Upper lobe of left lung (tissue), 4 donors: ENCODE data around the gene STX10.
"Not testable (repeated sequence)": the region's sequence is repeated elsewhere in the genome, so short reads cannot be mapped to it uniquely, and the experiment has no call there.

Experiments used
- CTCF ChIP-seq, 6 experiments: fragments of 450-650 bp in 4 of 6; fragments of 200-600 bp in 2 of 6; sonication (generic) in 2 of 6; IDR thresholded peaks; one replicate each; pipeline ENCODE4 v1.5.1; 2016 to 2019; ENCODE audit warnings: antibody characterized with exemption in 6 of 6
- EP300 ChIP-seq, 4 donors: sonication (generic); formaldehyde crosslinking; IDR thresholded peaks; one replicate each; pipeline ENCODE4 v1.5.1; 2017; ENCODE audit warnings: antibody characterized with exemption in 4 of 4, control low read depth in 2 of 4
- POLR2A ChIP-seq, 4 donors: fragments of 450-650 bp; IDR thresholded peaks; one replicate each; pipeline ENCODE4 v1.5.1; 2016 to 2017; ENCODE audit warnings: antibody characterized with exemption in 4 of 4, mild to moderate bottlenecking in 2 of 4
- POLR2AphosphoS5 ChIP-seq, 2 donors: sonication (generic); formaldehyde crosslinking; IDR thresholded peaks; one replicate each; pipeline ENCODE4 v1.5.1; 2017; ENCODE audit warnings: antibody characterized with exemption in 2 of 2

GRCh38 chr19:13177584-13177983 is 27.4 kb upstream of the STX10 start:
- TF ChIP-seq CTCF, POLR2A, EP300, POLR2AphosphoS5 (IDR thresholded peaks at IDR 0.05): not testable (repeated sequence)
